Stimulated activated CD4-positive, alpha-beta T cell treated with anti-CD3 and anti-CD28 coated beads, Interleukin-4, amount 100 ng/mL, for 24 hours (primary cell): ENCODE results near the gene ADAMTSL4.

ENCODE experiments used
- DNase-seq: peaks from one replicate; pipeline ENCODE4 v3.0.0-alpha.2; 2020

Gene ADAMTSL4

GRCh38 chr1:150535511-150536287 lies 13.5 kb upstream of the ADAMTSL4 start:
- DNase-seq, result no peak

GRCh38 chr1:150536836-150537731 lies 12.1 kb upstream of the ADAMTSL4 start:
- no peak for DNase-seq

GRCh38 chr1:150537732-150538684 lies 11.2 kb upstream of the ADAMTSL4 start:
- DNase-seq, result no peak

- no peak for DNase-seq
Measured at GRCh38 chr1:150543500-150544143, 5.6 kb upstream of the ADAMTSL4 start.

GRCh38 chr1:150544204-150544603 lies 5.0 kb upstream of the ADAMTSL4 start:
- no peak for DNase-seq

GRCh38 chr1:150545486-150546032 lies 3.6 kb upstream of the ADAMTSL4 start:
- DNase-seq, result no peak

- no peak for DNase-seq
Measured at GRCh38 chr1:150546294-150546937, 2.8 kb upstream of the ADAMTSL4 start.

- no peak for DNase-seq
Measured at GRCh38 chr1:150548324-150548631, 930 bp upstream of the ADAMTSL4 start.

GRCh38 chr1:150549496-150550221 lies 451 bp downstream of the ADAMTSL4 start:
- DNase-seq, result no peak

GRCh38 chr1:150550222-150551050 lies 1.2 kb downstream of the ADAMTSL4 start:
- no peak for DNase-seq

GRCh38 chr1:150551051-150551783 lies 2.0 kb downstream of the ADAMTSL4 start:
- no peak for DNase-seq

GRCh38 chr1:150551784-150552127 lies 2.5 kb downstream of the ADAMTSL4 start:
- DNase-seq, result no peak

GRCh38 chr1:150552128-150552910 lies 3.1 kb downstream of the ADAMTSL4 start:
- no peak for DNase-seq

- no peak for DNase-seq
Measured at GRCh38 chr1:150552911-150553289, 3.7 kb downstream of the ADAMTSL4 start.

- no peak for DNase-seq
Measured at GRCh38 chr1:150553392-150554085, 4.3 kb downstream of the ADAMTSL4 start.

GRCh38 chr1:150554086-150554452 lies 4.9 kb downstream of the ADAMTSL4 start:
- no peak for DNase-seq

GRCh38 chr1:150555198-150555970 lies 6.2 kb downstream of the ADAMTSL4 start:
- DNase-seq, result no peak
